ENCODE measurements around the gene TMOD2.

TMOD2 gene

DNA sequence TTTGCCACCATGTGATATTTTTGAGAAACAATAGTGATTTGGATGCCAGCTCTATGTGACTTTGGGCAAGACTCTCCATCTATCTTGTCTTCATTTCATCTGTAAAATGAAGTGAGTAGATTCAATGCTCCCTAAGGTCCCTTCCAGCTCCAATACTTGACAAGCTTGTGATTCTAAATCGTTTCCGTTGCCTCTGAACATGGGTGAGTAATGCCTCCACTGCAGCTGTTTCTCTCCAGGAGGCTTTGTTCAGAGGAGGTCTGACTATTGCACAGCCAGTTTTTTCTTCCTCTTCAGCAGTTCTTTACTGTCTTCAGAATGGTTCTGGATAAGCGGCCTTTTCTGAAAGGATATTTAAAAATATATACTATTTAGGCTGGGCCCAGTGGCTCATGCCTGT is 63.2 kb downstream of the TMOD2 start:
- H3K4me3 ChIP-seq (ENCODE audit: low read depth, low read length), result no peak overlapping the region
- TF ChIP-seq CTCF (IDR thresholded peaks at IDR 0.05; ENCODE audit: borderline replicate concordance, insufficient read depth, low read depth, low read length), result no peak

GRCh38 chr15:51816611-51817010 is 65.2 kb downstream of the TMOD2 start:
- TF ChIP-seq CTCF (IDR thresholded peaks at IDR 0.05; ENCODE audit: borderline replicate concordance, insufficient read depth, low read depth, low read length), result no peak
- H3K4me3 ChIP-seq (ENCODE audit: low read depth, low read length), result no peak overlapping the region

DNA sequence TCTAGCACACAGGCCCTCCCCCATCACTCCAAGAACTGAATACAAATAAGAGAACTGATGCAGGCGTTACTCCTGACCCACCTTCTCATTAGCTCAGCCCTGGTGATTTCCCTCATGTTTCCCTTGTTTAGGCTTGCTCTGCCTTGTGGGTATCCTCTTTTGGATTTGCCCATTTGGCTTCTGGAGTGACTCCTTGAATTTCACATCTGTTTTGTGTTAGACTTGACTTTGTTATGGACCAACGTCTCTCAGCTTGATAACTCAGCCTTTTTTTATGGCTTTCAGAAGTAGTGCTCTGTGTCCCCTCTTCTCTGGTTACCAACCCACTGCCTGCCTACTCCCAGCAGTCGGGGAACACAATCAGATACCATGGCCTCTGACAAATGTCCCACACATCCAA is 66.8 kb downstream of the TMOD2 start:
- no peak for TF ChIP-seq CTCF (IDR thresholded peaks at IDR 0.05; ENCODE audit: borderline replicate concordance, insufficient read depth, low read depth, low read length)

DNA sequence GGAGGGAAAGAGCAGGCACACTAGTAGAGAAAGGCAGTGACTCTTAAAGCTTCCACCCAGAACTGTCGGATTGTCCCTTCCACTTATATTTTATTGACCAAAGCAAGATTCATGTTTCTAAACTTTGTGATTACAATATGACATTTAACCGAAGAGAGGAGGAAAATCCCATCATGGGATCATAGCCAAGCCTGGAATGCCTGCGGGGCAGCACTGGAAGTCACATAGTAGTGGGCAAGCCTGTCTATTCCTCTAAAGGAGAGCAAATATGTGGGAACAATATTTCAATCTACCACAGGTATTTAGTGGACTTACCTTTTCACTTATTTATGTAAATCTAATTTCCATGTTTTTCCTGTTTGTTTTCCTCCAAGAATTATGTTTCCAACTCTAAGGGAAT is 74.3 kb downstream of the TMOD2 start:
- H3K4me3 ChIP-seq (ENCODE audit: low read depth, low read length), result no peak overlapping the region
- TF ChIP-seq CTCF (IDR thresholded peaks at IDR 0.05; ENCODE audit: borderline replicate concordance, insufficient read depth, low read depth, low read length), result no peak

More for the DNA sequence above, 66.8 kb downstream of the TMOD2 start:
- no peak overlapping the region for H3K4me3 ChIP-seq (ENCODE audit: low read depth, low read length)

DNA sequence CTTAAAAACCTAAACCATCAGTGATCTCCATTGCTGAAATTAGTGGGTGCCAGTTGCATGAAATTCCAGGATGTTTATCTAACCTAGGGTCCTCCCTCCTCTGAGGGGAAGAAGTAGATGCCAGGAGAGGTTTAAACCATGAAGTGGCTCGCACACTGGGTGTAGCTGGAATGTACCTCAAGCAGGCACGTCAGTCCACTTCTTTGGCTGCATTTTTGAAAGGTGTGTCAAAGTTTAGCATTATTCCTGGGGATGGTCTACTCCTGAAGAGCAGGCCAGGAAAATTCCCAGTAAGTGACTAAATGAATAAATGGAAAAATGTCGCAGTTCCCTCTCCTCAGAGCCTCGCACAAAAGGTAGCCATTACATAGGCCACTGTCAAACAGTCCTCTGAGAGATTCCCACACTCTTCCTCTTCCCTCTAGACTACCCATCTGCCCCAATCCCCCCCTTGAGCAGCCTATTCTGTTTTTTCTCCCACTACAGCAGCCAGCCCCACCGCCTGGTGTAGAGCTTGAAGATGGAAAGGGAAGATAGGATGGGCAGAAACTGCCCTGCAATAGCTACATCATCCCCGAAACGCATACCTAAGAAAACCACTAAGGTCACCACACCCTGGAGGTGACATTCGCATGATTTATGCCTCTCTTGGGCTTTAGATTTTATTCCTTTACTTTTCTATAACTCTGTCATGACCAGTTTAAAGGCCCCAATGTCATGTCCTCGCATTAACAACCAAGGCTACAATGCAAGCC is 77.4 kb downstream of the TMOD2 start:
- H3K4me3 ChIP-seq (ENCODE audit: low read depth, low read length), result no peak overlapping the region

GRCh38 chr15:51829376-51830275 is 78.2 kb downstream of the TMOD2 start, which contains the start of gene TMOD3:
Gene TMOD3, plus strand, starts transcription at chr15:51829653. Its CDS starts 33,232 bp downstream, at chr15:51862885.
- TF ChIP-seq CTCF (IDR thresholded peaks at IDR 0.05; ENCODE audit: borderline replicate concordance, insufficient read depth, low read depth, low read length), result no peak
- H3K4me3 ChIP-seq (ENCODE audit: low read depth, low read length), result peak within 1 kb of the TSS; percentile 96

More for the DNA sequence above, 77.4 kb downstream of the TMOD2 start:
- TF ChIP-seq CTCF (IDR thresholded peaks at IDR 0.05; ENCODE audit: borderline replicate concordance, insufficient read depth, low read depth, low read length), result no peak
